ENCODE measurements around the gene FOXR1.

DNA sequence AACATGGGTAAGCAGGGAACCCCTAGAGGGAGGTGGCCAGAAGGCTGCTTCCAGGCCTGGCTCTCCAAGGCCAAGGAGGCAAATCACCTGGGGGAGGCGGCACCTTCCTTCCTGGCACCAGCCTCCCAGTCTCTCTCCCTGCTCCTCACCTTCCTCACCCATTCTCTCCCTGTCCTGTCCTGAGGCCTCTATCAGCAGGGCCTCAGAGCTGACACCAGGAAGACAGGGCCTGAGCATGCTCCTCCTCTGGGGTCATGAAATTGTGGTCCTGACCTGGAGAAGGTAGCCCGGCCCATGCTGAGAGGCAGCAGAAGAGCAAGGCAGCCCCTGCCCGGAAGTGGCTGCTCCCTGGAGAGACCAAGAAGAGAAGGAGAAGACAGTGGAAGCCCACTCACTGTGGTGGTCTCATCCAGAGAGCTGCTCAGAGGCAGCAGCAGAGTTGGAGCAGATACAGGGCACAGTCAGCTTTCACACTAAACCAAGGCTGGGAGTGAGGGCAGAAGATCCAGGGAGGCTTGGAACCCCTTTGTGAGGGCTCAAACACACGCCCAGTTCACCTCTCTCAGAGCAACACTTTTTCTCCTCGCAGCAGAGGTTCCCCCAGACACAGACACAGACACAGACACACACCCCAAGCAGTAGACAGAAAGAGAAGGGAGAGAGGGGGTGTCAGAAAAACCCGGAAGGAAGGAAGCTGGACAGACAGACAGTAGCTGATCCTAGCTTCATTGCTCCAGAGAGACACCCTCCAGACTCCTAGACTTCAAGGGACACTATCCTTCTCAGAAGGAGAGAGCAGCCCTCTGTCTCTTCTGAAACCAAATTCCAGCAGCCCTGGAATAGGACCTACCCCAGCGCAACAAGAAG, 47.6 kb upstream of the FOXR1 start:
- TF ChIP-seq, protein P1, sequence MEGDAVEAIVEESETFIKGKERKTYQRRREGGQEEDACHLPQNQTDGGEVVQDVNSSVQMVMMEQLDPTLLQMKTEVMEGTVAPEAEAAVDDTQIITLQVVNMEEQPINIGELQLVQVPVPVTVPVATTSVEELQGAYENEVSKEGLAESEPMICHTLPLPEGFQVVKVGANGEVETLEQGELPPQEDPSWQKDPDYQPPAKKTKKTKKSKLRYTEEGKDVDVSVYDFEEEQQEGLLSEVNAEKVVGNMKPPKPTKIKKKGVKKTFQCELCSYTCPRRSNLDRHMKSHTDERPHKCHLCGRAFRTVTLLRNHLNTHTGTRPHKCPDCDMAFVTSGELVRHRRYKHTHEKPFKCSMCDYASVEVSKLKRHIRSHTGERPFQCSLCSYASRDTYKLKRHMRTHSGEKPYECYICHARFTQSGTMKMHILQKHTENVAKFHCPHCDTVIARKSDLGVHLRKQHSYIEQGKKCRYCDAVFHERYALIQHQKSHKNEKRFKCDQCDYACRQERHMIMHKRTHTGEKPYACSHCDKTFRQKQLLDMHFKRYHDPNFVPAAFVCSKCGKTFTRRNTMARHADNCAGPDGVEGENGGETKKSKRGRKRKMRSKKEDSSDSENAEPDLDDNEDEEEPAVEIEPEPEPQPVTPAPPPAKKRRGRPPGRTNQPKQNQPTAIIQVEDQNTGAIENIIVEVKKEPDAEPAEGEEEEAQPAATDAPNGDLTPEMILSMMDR (IDR thresholded peaks at IDR 0.05) = no peak
- no peak for TF ChIP-seq POLR2A (IDR thresholded peaks at IDR 0.05)
